Globus pallidus (tissue), 1 donor: ENCODE data around the gene GABRB3.
A peak's percentile ranks its signal among the peaks of the same experiment; 100 is the strongest.

Experiments
- DNase-seq: peaks from one replicate; pipeline ENCODE4 v3.0.0-alpha.2; 2015; ENCODE audit warnings: low spot score

GABRB3 gene

GRCh38 chr15:26772154-26773066 lies at the start of gene GABRB3:
Gene GABRB3 (minus strand): TSS chr15:26773066.
- DNase-seq: no peak

- DNase-seq: no peak
Measured at GRCh38 chr15:26807517-26808427, 34.9 kb upstream of the GABRB3 start.

GRCh38 chr15:26806574-26806973 lies 33.7 kb upstream of the GABRB3 start:
- DNase-seq: no peak

GRCh38 chr15:26806151-26806550 lies 33.3 kb upstream of the GABRB3 start:
- DNase-seq: no peak

GRCh38 chr15:26805470-26805869 lies 32.6 kb upstream of the GABRB3 start:
- no peak for DNase-seq

GRCh38 chr15:26804063-26804804 lies 31.4 kb upstream of the GABRB3 start:
- no peak for DNase-seq

GRCh38 chr15:26790118-26790517 lies 17.3 kb upstream of the GABRB3 start:
- no peak for DNase-seq

GRCh38 chr15:26781816-26782215 lies 8.9 kb upstream of the GABRB3 start:
- DNase-seq: no peak

GRCh38 chr15:26773917-26774316 lies 1.1 kb upstream of the GABRB3 start:
- DNase-seq: no peak

- DNase-seq: peak; percentile 45
Measured at GRCh38 chr15:26773067-26773877, 406 bp upstream of the GABRB3 start.

- DNase-seq: peak; percentile 13
Measured at GRCh38 chr15:26771578-26772153, 1.2 kb downstream of the GABRB3 start.

- no peak for DNase-seq
Measured at GRCh38 chr15:26771168-26771567, 1.7 kb downstream of the GABRB3 start.

- DNase-seq: no peak
Measured at GRCh38 chr15:26767169-26767670, 5.6 kb downstream of the GABRB3 start.

- DNase-seq: no peak
Measured at GRCh38 chr15:26766262-26766661, 6.6 kb downstream of the GABRB3 start.

GRCh38 chr15:26759986-26760385 lies 12.9 kb downstream of the GABRB3 start:
- DNase-seq: no peak

- no peak for DNase-seq
Measured at GRCh38 chr15:26758079-26758478, 14.8 kb downstream of the GABRB3 start.

GRCh38 chr15:26757141-26757540 lies 15.7 kb downstream of the GABRB3 start:
- no peak for DNase-seq

GRCh38 chr15:26744894-26745293 lies 28.0 kb downstream of the GABRB3 start:
- DNase-seq: no peak

GRCh38 chr15:26739791-26740190 lies 33.1 kb downstream of the GABRB3 start:
- no peak for DNase-seq

GRCh38 chr15:26738996-26739395 lies 33.9 kb downstream of the GABRB3 start:
- no peak for DNase-seq
